ENCODE measurements around the gene PDCD11. TPM values are rescaled to one million over a fixed set of nuclear protein-coding genes. Genes with fewer than 3 reads are reported as not detected.

PDCD11 gene
- total RNA-seq, 1 donor from 2014 or later: 32.6 TPM

- H3K4me3 ChIP-seq (ENCODE audit: low read depth, low read length): no peak overlapping the region
- DNase-seq (ENCODE audit: low read depth): no peak
- TF ChIP-seq CTCF (conservative IDR thresholded peaks at IDR 0.05; ENCODE audit: low read depth, low read length): no peak
Observed at GRCh38 chr10:103457176-103457712, 60.8 kb downstream of the PDCD11 start.

- no peak for TF ChIP-seq CTCF (conservative IDR thresholded peaks at IDR 0.05; ENCODE audit: low read depth, low read length)
- no peak for DNase-seq (ENCODE audit: low read depth)
- no peak overlapping the region for H3K4me3 ChIP-seq (ENCODE audit: low read depth, low read length)
Observed at GRCh38 chr10:103457896-103458583, 61.6 kb downstream of the PDCD11 start.

GRCh38 chr10:103458720-103459119 lies 62.3 kb downstream of the PDCD11 start, which contains the start of gene CALHM1:
TSS of gene CALHM1 (minus strand) at chr10:103458900. CDS start at chr10:103458751, 149 bp downstream.
- DNase-seq (ENCODE audit: low read depth): no peak
- no peak within 1 kb of the TSS for H3K4me3 ChIP-seq (ENCODE audit: low read depth, low read length)
- no peak for TF ChIP-seq CTCF (conservative IDR thresholded peaks at IDR 0.05; ENCODE audit: low read depth, low read length)

GRCh38 chr10:103459615-103460014 lies 63.2 kb downstream of the PDCD11 start:
- no peak for DNase-seq (ENCODE audit: low read depth)
- no peak for TF ChIP-seq CTCF (conservative IDR thresholded peaks at IDR 0.05; ENCODE audit: low read depth, low read length)
- H3K4me3 ChIP-seq (ENCODE audit: low read depth, low read length): no peak overlapping the region

GRCh38 chr10:103463499-103463898 lies 67.1 kb downstream of the PDCD11 start:
- H3K4me3 ChIP-seq (ENCODE audit: low read depth, low read length): no peak overlapping the region
- DNase-seq (ENCODE audit: low read depth): no peak
- no peak for TF ChIP-seq CTCF (conservative IDR thresholded peaks at IDR 0.05; ENCODE audit: low read depth, low read length)

GRCh38 chr10:103465411-103466179 lies 69.2 kb downstream of the PDCD11 start:
- no peak overlapping the region for H3K4me3 ChIP-seq (ENCODE audit: low read depth, low read length)
- no peak for TF ChIP-seq CTCF (conservative IDR thresholded peaks at IDR 0.05; ENCODE audit: low read depth, low read length)
- DNase-seq (ENCODE audit: low read depth): no peak

All from epithelial cell of proximal tubule (primary cell).